Measurements from ENCODE around the gene LFNG.
"Not testable (repeated sequence)": the region's sequence is repeated elsewhere in the genome, so short reads cannot be mapped to it uniquely, and the experiment has no call there.

LFNG gene

GRCh38 chr7:2530071-2530987 lies 10.8 kb downstream of the LFNG start:
- DNase-seq (ENCODE audit: low spot score), result peak; percentile 88

DNA sequence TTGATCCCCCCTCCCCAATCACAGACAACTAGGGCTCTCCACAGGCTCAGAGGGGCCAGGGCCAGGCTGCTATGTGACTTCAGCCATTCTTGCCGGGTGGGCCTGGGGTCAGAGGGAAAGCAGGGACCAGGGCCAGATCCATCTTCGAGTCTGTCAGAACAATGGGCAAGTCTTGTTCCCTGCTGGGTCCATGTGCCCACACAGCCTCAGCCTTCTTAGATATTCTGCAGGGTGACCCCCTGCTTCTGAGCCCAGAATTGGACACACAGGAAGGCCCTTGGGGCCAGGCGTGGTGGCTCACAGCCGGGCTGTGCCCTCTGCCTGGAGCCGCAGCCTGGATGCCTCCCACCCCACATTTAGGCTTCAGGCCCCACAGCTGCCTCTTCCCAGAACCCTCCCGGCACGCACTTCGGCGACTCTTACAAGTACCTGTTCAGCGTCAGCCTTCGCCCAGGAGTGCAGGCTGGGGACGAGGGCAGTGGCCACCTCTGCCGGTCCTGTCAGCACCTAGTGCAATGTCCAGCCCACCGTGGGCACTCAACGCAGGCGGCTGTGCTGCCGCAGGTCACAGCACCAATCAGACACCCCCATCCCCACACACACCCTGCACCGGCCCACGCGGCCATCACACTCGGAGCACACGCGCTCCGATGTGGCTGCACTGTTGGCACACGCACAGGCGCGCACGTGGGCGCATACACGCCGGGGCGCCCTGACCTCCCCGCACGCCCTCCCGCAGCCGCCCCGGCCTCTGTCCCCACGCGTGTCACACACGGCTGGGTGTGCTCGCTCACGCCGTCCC lies 11.6 kb downstream of the LFNG start:
- not testable (repeated sequence) for DNase-seq (ENCODE audit: low spot score)

- DNase-seq (ENCODE audit: low spot score), result not testable (repeated sequence)
Observed at GRCh38 chr7:2531796-2532110, 12.2 kb downstream of the LFNG start.

DNA sequence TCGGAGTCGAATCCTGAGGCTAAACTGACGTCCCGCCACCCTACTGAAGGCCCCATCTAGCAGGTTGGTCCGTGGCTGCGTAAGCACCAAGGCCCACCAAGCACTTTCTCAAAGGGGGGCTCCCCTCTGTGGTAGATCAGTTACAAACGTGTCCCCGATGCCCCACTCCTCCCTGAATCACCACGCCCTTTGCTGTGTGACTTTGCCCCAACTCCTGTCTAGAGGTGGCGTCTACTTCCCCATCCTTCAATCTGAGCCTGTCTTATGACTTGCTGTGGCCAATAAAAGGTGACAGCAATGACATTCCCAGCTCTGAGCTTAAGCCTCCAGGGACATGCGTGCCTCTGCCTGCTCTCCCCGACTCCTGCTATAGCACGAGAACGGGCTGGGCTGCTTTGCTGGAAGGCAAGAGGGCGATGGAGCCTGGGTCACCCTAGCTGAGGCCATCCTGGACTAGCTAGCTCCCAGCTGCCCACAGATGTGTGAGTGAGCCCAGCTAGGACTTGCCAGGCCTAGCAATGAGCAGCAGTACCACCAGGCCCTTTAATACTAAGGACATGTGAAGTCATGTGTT lies 12.7 kb downstream of the LFNG start:
- DNase-seq (ENCODE audit: low spot score), result not testable (repeated sequence)

GRCh38 chr7:2532816-2533215 lies 13.2 kb downstream of the LFNG start:
- not testable (repeated sequence) for DNase-seq (ENCODE audit: low spot score)

GRCh38 chr7:2533566-2533965 lies 14.0 kb downstream of the LFNG start:
- DNase-seq (ENCODE audit: low spot score), result not testable (repeated sequence)

DNA sequence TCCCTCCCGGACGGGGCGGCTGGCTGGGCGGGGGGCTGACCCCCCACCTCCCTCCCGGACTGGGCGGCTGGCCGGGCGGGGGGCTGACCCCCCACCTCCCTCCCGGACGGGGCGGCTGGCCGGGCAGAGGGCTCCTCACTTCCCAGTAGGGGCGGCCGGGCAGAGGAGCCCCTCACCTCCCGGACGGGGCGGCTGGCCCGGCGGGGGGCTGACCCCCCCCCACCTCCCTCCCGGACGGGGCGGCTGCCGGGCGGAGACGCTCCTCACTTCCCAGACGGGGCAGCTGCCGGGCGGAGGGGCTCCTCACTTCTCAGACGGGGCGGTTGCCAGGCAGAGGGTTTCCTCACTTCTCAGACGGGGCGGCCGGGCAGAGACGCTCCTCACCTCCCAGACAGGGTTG lies 14.6 kb downstream of the LFNG start:
- not testable (repeated sequence) for DNase-seq (ENCODE audit: low spot score)

DNA sequence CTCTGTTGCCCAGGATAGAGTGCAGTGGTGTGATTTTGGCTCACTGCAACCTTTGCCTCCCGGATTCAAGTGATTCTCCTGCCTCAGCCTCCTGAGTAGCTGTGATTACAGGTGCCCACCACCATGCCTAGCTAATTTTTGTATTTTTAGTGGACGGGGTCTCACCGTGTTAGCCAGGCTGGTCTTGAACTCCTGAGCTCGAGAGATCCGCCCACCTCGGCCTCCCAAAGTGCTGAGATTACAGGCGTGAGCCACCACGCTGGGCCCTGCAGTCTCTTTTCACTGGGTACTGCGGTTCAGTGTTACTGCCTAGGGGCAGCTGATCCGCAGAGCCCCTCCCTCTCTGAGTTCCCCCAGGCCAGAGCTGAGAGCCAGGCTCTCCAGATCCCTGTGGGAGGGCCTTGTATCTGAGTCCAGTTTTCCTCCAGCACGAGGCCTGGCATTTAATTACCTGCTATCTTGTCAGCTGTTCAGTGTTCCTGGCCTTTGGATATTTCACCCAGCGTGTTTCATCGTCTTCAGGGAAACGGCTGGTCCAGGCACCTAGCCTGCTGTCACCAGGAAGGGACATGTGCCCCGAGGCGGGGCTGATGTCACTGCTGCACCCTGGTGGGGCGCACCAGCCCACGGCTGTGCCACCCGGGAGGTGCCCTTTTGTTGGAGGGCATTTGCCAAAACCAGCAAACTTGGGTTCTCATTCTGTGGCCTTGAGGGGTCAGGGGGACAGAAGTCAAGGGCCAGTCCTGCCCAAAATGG lies 16.5 kb downstream of the LFNG start:
- DNase-seq (ENCODE audit: low spot score), result not testable (repeated sequence)

- DNase-seq (ENCODE audit: low spot score), result no peak
Observed at GRCh38 chr7:2537981-2538851, 18.6 kb downstream of the LFNG start.

GRCh38 chr7:2539031-2539911 lies 19.7 kb downstream of the LFNG start:
- no peak for DNase-seq (ENCODE audit: low spot score)

GRCh38 chr7:2540133-2540532 lies 20.6 kb downstream of the LFNG start:
- DNase-seq (ENCODE audit: low spot score), result no peak

DNA sequence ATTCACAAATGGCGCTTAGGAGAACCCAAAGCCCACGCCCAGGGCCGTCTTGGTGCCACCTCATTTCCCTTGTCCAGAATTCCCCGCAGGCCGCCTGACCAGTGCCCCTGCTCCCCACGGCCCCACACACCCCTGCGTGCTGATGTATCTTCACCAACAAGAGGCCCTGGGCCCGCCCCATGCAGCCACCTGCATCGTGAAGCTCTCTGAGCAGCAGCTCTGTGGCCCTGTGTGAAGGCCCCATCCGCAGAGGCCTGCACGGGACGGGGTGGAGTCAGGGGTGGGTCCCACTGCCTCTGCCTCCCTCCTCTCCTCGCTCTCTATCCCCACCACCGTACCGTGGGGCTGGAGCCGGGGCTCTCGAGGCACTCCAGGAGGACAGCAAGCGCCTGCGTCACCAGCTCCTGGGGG lies 21.1 kb downstream of the LFNG start:
- no peak for DNase-seq (ENCODE audit: low spot score)

DNA sequence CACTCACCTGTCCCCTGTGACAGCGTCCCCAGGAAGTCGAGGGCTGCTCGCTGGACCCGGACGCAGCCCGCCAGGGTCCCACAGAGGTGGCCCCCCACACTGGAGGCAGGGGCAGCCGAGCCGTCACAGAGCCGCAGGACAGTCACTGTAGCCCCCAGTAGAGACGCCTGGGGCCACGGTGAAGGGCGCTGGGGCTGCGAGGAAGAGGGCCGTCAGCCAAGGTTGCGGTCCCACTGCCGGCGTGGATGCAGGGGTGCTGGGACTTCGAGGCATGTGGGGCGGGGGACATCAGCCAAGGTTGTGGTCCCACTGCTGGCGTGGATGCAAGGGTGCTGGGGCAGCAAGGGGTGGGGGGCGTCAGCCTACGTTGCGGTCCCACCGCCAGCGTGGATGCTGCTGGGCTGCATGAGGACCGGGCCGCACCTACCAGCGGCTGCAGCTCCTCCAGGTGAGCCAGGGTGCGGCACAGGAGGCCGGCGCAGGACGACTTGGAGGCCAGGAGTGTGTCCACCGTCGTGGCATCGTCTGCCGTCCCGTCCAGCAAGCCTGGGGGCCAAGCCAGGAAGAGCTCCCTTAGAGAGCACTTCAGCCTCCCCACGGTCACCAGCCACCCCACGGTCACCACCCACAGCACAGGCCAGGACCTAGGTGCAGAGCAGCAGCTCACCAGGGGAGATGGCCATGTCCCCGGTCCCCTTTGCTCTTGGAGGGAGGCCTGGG lies 21.9 kb downstream of the LFNG start:
- no peak for DNase-seq (ENCODE audit: low spot score)

DNA sequence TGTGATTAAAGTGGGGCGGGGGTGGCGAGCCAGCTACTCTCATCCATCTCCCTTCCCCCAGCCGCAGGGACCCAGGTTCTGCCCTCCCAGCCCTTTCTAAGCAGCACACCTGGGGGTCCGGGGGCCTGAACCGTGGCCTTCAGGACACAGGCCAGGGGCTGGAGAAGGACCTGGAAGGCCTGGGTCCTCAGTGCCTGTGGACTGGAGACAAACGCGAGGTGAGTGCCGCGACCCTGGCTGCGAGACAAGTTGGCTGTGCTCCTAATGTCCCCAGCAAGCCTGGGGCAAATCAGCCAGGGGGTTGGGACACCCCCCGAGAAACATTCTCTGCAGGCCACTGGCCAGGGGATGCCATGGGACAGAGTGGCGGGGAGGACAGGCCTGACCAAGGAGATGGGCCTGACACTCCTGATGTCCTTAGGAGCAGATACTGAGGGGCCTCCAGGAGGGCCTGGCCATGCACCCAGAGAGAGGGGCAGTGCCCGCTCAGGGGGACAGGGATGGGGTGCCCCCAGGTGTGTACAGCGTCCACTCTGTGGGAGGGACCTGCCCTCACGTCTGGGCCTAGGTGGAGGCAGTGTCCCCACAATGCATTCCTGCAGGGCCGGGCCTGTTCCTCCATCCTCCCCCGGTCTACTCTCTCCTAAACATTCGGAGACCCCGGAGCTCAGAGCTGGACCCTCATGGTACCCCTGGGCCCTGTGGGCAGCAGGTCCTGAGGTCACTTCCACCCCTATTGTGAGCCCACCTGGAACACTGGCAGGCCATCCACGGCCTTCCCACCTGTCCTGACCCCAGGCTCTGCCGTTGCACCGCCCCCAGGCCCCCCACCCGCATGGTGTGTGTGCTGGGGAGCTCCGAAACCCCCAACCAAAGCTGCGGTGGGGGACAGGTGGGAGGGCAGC lies 22.7 kb downstream of the LFNG start:
- no peak for DNase-seq (ENCODE audit: low spot score)

GRCh38 chr7:2542916-2543871 lies 23.6 kb downstream of the LFNG start:
- DNase-seq (ENCODE audit: low spot score), result no peak

- DNase-seq (ENCODE audit: low spot score), result no peak
Observed at GRCh38 chr7:2544541-2545188, 25.1 kb downstream of the LFNG start.

All from CD4-positive, alpha-beta T cell treated with Interleukin-15 for 4 hours (primary cell).